ENCODE results near the gene SIGLEC15.

SIGLEC15 gene

GRCh38 chr18:45854036-45854586 lies 28.6 kb downstream of the SIGLEC15 start:
- Histone ChIP-seq H2AFZ (ENCODE audit: low read depth, low read length) (no peak overlapping the region), H3K27me3 (ENCODE audit: insufficient read depth, low read length, poor library complexity) (no peaks in the 10 kb centered on the region), H3K27ac (ENCODE audit: low read length) (no peak overlapping the region), H3K4me2 (ENCODE audit: insufficient read depth, low read length) (no peak overlapping the region), H3K79me2 (ENCODE audit: insufficient read depth, low read length) (no peaks in the 10 kb centered on the region), H3K4me1 (ENCODE audit: insufficient read depth, low read length) (no peaks in the 10 kb centered on the region), H3K9me3 (ENCODE audit: insufficient read depth, low read length, severe bottlenecking) (no peaks in the 10 kb centered on the region), H3K4me3 (ENCODE audit: low read depth in 1 of 2, low read length in 2 of 2) (no peak overlapping the region), H3K9ac (ENCODE audit: low read depth, low read length) (no peak overlapping the region), H4K20me1 (ENCODE audit: insufficient read depth, low read length) (no peaks in the 10 kb centered on the region), H3K36me3 (ENCODE audit: insufficient read depth, low read length) (peaks cover 85% of the 10 kb centered on the region)
- ATAC-seq (ENCODE audit: insufficient read depth, low read depth) (no peak), DNase-seq (no peak)
- TF ChIP-seq CTCF (IDR thresholded peaks at IDR 0.05; ENCODE audit: borderline replicate concordance, extremely low read depth, low read length, poor library complexity, severe bottlenecking) (no peak), EZH2 (IDR thresholded peaks at IDR 0.05; ENCODE audit: borderline replicate concordance, low read depth, low read length, severe bottlenecking) (no peak)

GRCh38 chr18:45856531-45856930 lies 31.1 kb downstream of the SIGLEC15 start:
- Histone ChIP-seq H2AFZ (ENCODE audit: low read depth, low read length) (no peak overlapping the region), H3K36me3 (ENCODE audit: insufficient read depth, low read length) (peaks cover 88% of the 10 kb centered on the region), H3K9ac (ENCODE audit: low read depth, low read length) (no peak overlapping the region), H3K27ac (ENCODE audit: low read length) (no peak overlapping the region), H3K27me3 (ENCODE audit: insufficient read depth, low read length, poor library complexity) (no peaks in the 10 kb centered on the region), H3K4me3 (ENCODE audit: low read depth in 1 of 2, low read length in 2 of 2) (no peak overlapping the region), H3K9me3 (ENCODE audit: insufficient read depth, low read length, severe bottlenecking) (no peaks in the 10 kb centered on the region), H3K79me2 (ENCODE audit: insufficient read depth, low read length) (no peaks in the 10 kb centered on the region), H4K20me1 (ENCODE audit: insufficient read depth, low read length) (no peaks in the 10 kb centered on the region), H3K4me2 (ENCODE audit: insufficient read depth, low read length) (no peak overlapping the region), H3K4me1 (ENCODE audit: insufficient read depth, low read length) (no peaks in the 10 kb centered on the region)
- ATAC-seq (ENCODE audit: insufficient read depth, low read depth) (no peak), DNase-seq (no peak)
- no peak for TF ChIP-seq CTCF (IDR thresholded peaks at IDR 0.05; ENCODE audit: borderline replicate concordance, extremely low read depth, low read length, poor library complexity, severe bottlenecking)
- no peak for TF ChIP-seq EZH2 (IDR thresholded peaks at IDR 0.05; ENCODE audit: borderline replicate concordance, low read depth, low read length, severe bottlenecking)

- H3K4me3 ChIP-seq (ENCODE audit: low read depth in 1 of 2, low read length in 2 of 2), result no peak overlapping the region
- H2AFZ ChIP-seq (ENCODE audit: low read depth, low read length), result no peak overlapping the region
- peaks cover 84% of the 10 kb centered on the region for H3K36me3 ChIP-seq (ENCODE audit: insufficient read depth, low read length)
- no peaks in the 10 kb centered on the region for H3K4me1 ChIP-seq (ENCODE audit: insufficient read depth, low read length)
- ATAC-seq (ENCODE audit: insufficient read depth, low read depth) (no peak), DNase-seq (no peak)
- H3K27me3 ChIP-seq (ENCODE audit: insufficient read depth, low read length, poor library complexity), result no peaks in the 10 kb centered on the region
- TF ChIP-seq CTCF (IDR thresholded peaks at IDR 0.05; ENCODE audit: borderline replicate concordance, extremely low read depth, low read length, poor library complexity, severe bottlenecking), result no peak
- TF ChIP-seq EZH2 (IDR thresholded peaks at IDR 0.05; ENCODE audit: borderline replicate concordance, low read depth, low read length, severe bottlenecking), result no peak
- no peak overlapping the region for H3K27ac ChIP-seq (ENCODE audit: low read length)
- no peak overlapping the region for H3K4me2 ChIP-seq (ENCODE audit: insufficient read depth, low read length)
- H3K9ac ChIP-seq (ENCODE audit: low read depth, low read length), result no peak overlapping the region
- H3K9me3 ChIP-seq (ENCODE audit: insufficient read depth, low read length, severe bottlenecking), result no peaks in the 10 kb centered on the region
- no peaks in the 10 kb centered on the region for H4K20me1 ChIP-seq (ENCODE audit: insufficient read depth, low read length)
- H3K79me2 ChIP-seq (ENCODE audit: insufficient read depth, low read length), result no peaks in the 10 kb centered on the region
Measured at GRCh38 chr18:45859334-45859733, 33.9 kb downstream of the SIGLEC15 start.

DNA sequence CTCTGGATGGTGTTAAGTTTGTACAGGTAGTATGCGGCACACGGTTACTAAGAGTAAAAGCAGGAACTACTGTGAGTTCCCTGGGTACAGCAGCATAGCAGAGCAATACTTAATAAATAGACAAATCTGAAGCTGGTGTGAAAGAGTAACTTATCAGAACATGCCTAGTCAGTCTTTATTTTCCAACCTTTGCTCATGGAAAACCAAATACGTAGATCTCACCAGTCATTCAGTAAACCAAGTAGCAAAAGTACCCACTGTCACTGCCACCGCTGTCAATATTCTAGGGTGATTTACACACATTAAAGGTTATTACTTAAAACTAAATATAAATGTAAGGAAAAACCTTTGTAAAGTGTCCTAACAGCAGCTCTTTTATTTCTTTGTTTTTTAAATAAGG lies 35.0 kb downstream of the SIGLEC15 start:
- Histone ChIP-seq H4K20me1 (ENCODE audit: insufficient read depth, low read length) (no peaks in the 10 kb centered on the region), H3K36me3 (ENCODE audit: insufficient read depth, low read length) (peaks cover 85% of the 10 kb centered on the region), H2AFZ (ENCODE audit: low read depth, low read length) (no peak overlapping the region), H3K9ac (ENCODE audit: low read depth, low read length) (no peak overlapping the region), H3K79me2 (ENCODE audit: insufficient read depth, low read length) (no peaks in the 10 kb centered on the region), H3K4me3 (ENCODE audit: low read depth in 1 of 2, low read length in 2 of 2) (no peak overlapping the region), H3K27me3 (ENCODE audit: insufficient read depth, low read length, poor library complexity) (no peaks in the 10 kb centered on the region), H3K27ac (ENCODE audit: low read length) (no peak overlapping the region), H3K4me1 (ENCODE audit: insufficient read depth, low read length) (no peaks in the 10 kb centered on the region), H3K4me2 (ENCODE audit: insufficient read depth, low read length) (no peak overlapping the region), H3K9me3 (ENCODE audit: insufficient read depth, low read length, severe bottlenecking) (no peaks in the 10 kb centered on the region)
- DNase-seq, result no peak
- TF ChIP-seq EZH2 (IDR thresholded peaks at IDR 0.05; ENCODE audit: borderline replicate concordance, low read depth, low read length, severe bottlenecking), result no peak
- no peak for TF ChIP-seq CTCF (IDR thresholded peaks at IDR 0.05; ENCODE audit: borderline replicate concordance, extremely low read depth, low read length, poor library complexity, severe bottlenecking)
- no peak for ATAC-seq (ENCODE audit: insufficient read depth, low read depth)
